Bronchial epithelial cell (primary cell): Measurements from ENCODE around the gene GPR31. TPM values are rescaled to one million over a fixed set of nuclear protein-coding genes. Genes with fewer than 3 reads are reported as not detected.

Experiments used
- DNase-seq: peaks from one replicate; pipeline ENCODE4 v3.0.0-alpha.2; 2010; ENCODE audit warnings: low read depth
- FAIRE-seq: peaks from 2 replicates; lab custom pipeline; 2011; peaks lifted over from hg19 to GRCh38; lab: Jason Lieb, UNC
- H3K27me3 ChIP-seq: 2 replicates; pipeline ENCODE4 v1.5.1; 2011; ENCODE audit warnings: low read length; ENCODE audit not compliant: control insufficient read depth, insufficient read depth
- H3K36me3 ChIP-seq: 2 replicates; pipeline ENCODE4 v1.5.1; 2011; ENCODE audit warnings: low read length; ENCODE audit not compliant: control insufficient read depth, insufficient read depth
- H3K4me3 ChIP-seq: 2 replicates; pipeline ENCODE4 v1.5.1; 2011; ENCODE audit warnings: mild to moderate bottlenecking, low read depth, low read length, control low read depth
- CTCF ChIP-seq: IDR thresholded peaks from 2 replicates; pipeline ENCODE4 v1.5.1; 2011; ENCODE audit warnings: mild to moderate bottlenecking, moderate library complexity, low read length, control low read depth, inconsistent platforms; ENCODE audit not compliant: insufficient read depth, severe bottlenecking
- total RNA-seq: library from RNA; depleted of rRNA; stranded (reverse); fragments of >200 nt; gene quantifications from 2 replicates; pipeline ENCODE4 v1.2.1, GENCODE V29; 2014

The GPR31 gene
- total RNA-seq, 1 donor from 2014 or later = not detected

- Histone ChIP-seq H3K27me3 (no peaks in the 10 kb centered on the region), H3K36me3 (no peaks in the 10 kb centered on the region), H3K4me3 (no peak overlapping the region)
- TF ChIP-seq CTCF = no peak
- FAIRE-seq (no peak), DNase-seq (no peak)
These were observed 37.2 kb downstream of the GPR31 start for GRCh38 chr6:167120583-167120903.

GRCh38 chr6:167119670-167120582, 37.9 kb downstream of the GPR31 start:
- DNase-seq = no peak
- FAIRE-seq = no peak
- TF ChIP-seq CTCF = no peak
- H3K27me3 ChIP-seq = no peaks in the 10 kb centered on the region
- no peaks in the 10 kb centered on the region for H3K36me3 ChIP-seq
- no peak overlapping the region for H3K4me3 ChIP-seq

GRCh38 chr6:167118839-167119238, 38.9 kb downstream of the GPR31 start:
- FAIRE-seq (no peak), DNase-seq (no peak)
- Histone ChIP-seq H3K36me3 (no peaks in the 10 kb centered on the region), H3K4me3 (no peak overlapping the region), H3K27me3 (no peaks in the 10 kb centered on the region)
- TF ChIP-seq CTCF = no peak

- Histone ChIP-seq H3K36me3 (no peaks in the 10 kb centered on the region), H3K4me3 (no peak overlapping the region), H3K27me3 (no peaks in the 10 kb centered on the region)
- FAIRE-seq = no peak
- no peak for TF ChIP-seq CTCF
- DNase-seq = no peak
These were observed 39.8 kb downstream of the GPR31 start for GRCh38 chr6:167118006-167118405.

GRCh38 chr6:167116838-167117228, 40.9 kb downstream of the GPR31 start:
- no peak for TF ChIP-seq CTCF
- Histone ChIP-seq H3K36me3 (no peaks in the 10 kb centered on the region), H3K4me3 (no peak overlapping the region), H3K27me3 (no peaks in the 10 kb centered on the region)
- DNase-seq (no peak), FAIRE-seq (no peak)
